Gastroesophageal sphincter (tissue), 3 donors: ENCODE measurements around the gene RAET1G.
"Not testable (repeated sequence)": the region's sequence is repeated elsewhere in the genome, so short reads cannot be mapped to it uniquely, and the experiment has no call there.

Source experiments
- CTCF ChIP-seq, 4 experiments: fragments of 200-600 bp in 2 of 4; fragments of 450-650 bp in 2 of 4; sonication (generic) in 1 of 4; IDR thresholded peaks; one replicate each; pipeline ENCODE4 v1.5.1; 2017 to 2019; ENCODE audit warnings: antibody characterized with exemption in 4 of 4, mild to moderate bottlenecking in 2 of 4, moderate library complexity in 2 of 4
- POLR2AphosphoS5 ChIP-seq: sonication (generic); formaldehyde crosslinking; IDR thresholded peaks from one replicate; pipeline ENCODE4 v1.6.1; 2017; ENCODE audit warnings: antibody characterized with exemption

- TF ChIP-seq CTCF (IDR thresholded peaks at IDR 0.05); POLR2AphosphoS5: not testable (repeated sequence)
These were observed 20.4 kb upstream of the RAET1G start for GRCh38 chr6:149943321-149943720.
